Measurements from ENCODE around the gene LGALS7.
"Not testable (repeated sequence)": the region's sequence is repeated elsewhere in the genome, so short reads cannot be mapped to it uniquely, and the experiment has no call there.

Gene LGALS7

DNA sequence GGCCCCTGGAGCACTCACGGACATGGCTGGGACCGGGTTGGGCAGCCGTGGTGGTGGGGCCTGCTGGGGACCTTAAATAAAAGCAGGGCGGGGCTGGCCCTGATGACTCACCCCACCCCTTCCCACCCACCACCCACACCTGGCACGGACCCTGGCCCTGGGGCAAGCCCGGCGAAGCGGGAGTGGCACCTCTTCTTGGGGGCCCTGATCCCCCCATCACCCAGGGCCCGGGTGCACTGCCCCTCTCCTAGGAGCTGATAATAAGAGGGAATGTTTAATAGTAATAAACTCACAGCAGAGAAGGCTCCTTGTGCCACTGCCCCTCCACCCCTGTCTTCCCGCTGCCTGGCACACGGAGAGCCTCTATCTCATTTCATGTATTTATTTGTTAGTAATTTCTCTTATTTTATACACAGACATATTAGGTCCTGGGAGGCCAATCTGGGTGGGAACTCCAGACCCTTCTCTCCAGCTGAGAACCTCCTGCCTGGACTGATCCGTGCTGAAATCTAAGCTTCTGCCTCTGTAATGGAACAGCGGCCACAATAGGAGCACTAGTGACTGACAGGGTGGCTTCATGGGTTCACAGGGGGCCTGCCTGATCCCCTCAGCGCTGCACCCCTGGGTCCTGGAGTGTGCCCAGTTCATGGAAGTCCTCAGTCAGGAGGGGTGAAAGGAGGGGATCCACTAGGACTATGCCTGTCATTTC lies at the start of gene LGALS7:
Gene LGALS7 (minus strand): TSS at position 49 of the 709 bp plus-strand sequence. CDS start 25 bp downstream, at position 24.
- DNase-seq: no peak

DNA sequence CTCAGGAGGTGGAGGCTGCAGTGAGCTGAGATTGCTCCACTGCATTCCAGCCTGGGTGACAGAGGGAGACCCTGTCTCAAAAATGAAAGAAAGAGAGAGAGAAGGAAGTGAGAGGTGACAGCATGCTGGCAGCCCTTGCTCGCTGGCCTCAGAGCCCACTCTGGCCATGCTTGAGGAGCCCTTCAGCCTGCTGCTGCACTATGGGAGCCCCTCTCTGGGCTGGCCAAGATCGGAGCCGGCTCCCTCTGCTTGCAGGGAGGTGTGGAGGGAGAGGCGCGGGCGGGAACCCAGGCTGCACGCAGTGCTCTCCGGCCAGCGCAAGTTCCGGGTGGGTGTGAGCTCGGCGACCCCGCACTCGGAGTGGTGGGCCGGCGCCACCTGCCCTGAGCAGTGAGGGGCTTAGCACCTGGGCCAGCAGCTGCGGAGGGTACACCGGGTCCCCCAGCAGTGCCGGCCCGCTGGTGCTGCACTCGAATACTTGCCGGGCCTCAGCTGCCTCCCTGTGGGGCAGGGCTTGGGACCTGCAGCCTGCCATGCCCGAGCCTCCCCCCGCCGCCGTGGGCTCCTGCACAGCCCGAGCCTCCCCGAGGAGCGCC lies 48.0 kb upstream of the LGALS7 start:
- DNase-seq: not testable (repeated sequence)

DNA sequence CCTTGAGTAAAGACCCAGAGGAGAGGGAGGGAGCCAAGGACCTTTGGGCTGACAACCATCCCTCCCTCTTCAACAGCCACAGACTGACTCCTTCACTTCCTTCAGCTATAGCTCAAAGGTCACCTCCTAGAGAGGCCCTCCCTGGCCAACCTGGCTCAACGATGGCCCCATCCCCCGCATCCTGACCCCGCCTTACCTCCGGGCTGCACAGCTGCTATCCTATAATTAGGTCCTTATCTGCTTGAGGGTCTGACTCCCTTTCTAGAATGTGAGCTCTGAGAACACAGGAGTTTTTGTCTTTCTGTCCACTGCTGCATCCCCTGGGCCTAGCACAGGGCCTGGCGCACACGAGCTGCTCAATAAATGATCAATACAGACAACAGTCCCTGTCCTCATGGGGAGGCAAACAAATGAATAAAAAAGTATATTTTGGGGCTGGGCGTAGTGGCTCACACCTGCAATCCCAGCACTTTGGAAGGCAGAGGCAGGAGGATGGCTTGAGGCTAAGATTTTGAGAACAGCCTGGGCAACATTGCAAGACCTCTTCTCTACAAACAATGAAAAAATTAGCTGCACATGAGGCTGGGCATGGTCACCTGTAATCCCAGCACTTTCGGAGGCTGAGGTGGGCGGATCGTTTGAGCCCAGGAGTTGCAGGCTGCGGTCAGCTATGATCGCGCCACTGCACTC lies 46.1 kb upstream of the LGALS7 start:
- no peak for DNase-seq

DNA sequence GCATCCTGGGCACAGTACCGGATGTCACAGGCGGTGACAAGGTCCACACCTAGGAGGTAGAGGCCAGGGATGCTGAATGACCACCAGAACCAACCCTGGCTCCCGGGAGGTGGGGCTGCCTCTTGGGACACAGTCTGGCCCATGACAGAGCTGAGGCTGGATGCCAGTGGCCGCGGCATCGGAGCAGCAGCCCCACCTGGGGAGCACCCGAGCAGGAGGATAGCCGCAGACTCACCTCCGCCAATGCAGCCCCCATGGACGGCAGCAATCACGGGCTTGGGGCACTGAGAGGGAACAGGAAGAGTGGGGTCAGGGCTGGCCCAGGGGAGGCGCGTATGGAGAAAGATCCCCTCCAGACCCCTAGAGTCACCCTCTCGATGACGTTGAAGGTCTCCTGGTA lies 43.8 kb upstream of the LGALS7 start:
- DNase-seq: no peak

DNA sequence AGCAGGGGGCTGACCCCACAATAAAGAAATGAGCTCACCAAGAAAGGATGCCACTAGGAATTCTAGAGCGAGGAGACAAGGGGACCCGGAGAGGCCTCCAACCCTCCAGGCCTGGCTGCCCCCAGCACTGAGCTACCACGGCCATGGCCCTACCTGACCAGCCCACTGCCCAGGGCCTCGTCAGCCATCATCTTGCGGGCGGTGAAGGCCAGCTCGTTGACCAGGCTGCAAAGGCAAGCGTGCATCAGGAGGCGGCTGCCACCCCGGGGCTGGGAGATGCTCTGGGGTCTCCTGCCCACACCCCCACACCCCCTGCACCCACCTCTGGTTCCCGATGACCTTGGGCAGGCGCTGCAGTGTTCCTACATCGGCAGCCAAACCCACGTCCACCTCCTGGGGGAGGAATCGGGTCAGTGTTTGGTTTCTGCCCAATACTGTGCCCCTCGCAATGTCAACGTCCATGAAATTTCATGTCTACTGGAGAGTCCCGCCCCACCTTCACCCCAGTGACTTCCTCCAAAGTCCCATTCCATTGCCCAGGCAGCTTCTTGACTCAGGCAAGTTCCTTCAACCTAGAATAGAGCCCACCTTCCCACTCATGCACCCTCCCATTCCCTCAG lies 42.9 kb upstream of the LGALS7 start:
- no peak for DNase-seq

DNA sequence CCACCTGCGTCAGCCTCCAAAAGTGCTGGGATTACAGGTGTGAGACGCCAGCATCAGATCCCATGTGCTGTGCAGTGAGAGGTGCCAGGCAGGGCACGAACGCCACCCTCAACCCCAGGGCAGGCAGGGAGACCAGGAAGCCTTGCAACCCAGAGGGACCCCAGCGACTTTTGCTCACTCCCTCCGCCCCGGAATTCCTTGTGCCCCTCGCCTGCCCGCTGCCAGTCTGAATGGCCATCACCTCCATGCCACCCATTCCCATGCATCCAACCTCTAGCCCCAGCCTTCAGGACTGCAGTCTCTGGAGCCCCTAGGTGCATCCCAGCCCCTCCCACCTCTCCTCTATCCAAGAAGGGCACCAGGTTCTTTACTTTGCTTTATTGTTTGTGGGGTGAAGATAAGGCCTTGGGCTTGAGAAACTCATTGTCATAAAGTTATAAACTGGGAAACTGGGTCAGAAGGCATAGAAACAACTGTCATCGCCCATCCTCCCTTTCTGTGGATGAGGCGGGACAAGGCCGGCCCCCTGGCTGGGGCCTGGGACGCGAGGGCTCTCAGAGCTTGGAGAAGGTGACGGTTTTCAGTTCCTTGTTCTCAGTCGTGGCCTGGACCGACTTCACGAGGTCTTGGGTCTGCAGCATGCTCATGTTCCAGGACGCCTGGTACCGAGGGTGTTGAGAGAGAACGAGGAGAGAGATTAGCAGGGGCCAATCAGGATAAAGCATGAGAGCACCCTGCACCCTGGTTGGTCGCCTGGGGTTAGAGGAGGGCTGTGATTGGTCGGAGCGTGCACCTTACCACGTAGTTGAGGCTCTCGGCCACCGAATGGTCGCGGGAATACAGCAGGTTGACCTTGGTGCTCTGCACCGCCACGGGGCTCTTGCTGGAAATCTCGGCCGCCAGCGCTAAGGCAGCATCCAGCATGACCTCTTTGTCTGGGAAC lies 42.0 kb upstream of the LGALS7 start:
- DNase-seq: no peak

DNA sequence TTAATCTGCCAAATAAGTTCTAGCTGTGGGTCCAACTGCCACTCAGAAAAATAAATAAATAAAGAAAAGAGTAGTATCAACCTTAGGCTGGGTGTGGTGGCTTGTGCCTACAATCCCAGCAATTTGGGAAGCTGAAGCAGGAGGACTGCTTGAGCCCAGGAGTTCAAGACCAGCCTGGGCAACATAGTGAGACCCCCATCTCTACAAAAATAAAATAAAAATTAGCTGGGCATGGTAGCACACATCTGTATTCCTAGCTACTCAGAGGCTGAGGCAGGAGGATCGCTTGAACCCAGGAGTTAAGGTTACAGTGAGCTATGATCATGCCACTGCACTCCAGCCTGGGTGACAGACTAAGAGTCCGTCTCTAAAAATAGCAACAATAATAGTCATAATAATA lies 40.6 kb upstream of the LGALS7 start:
- DNase-seq: not testable (repeated sequence)

DNA sequence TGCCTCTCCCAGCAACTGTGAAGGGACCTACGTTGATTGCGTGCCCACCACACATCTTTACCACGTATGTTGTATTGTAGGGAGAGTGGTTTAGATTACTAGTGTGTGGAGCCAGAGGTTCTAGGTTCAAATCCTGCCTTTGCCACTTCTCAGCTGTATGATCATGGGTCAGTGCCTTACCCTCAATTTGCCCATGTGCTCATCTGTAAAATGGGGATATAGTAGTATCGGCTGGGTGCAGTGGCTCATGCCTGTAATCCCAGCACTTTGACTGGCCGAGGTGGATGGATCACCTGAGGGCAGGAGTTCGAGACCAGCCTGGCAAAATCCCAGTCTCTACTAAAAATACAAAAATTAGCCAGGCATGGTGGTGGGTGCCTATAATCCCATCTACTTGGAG lies 40.0 kb upstream of the LGALS7 start:
- no peak for DNase-seq

DNA sequence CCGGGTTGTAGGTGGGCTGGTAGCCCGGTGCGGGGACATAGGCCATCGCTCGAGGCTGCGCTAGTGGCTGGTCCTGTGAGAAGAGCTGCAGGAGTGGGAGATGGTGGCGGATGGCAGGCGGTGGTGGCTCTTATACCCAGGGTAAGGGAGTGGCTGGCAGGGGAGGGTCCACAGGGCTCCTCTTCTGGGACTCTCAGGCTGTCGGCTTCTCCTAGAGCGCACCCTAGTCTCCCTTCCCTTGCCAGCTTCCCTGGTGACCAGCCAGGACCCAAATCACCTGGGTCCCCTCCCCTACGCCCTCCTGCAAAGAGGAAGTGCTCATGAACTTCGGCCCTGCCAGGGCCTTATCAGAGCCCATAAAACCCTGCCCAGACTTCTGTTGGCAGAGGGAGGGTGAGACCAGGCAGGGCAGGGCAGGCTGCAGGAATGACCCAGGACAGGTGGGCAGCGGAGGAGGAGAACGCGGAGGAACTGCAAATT lies 39.6 kb upstream of the LGALS7 start, which contains the start of gene LGALS4:
Gene LGALS4 (minus strand): TSS at position 105 of the 480 bp plus-strand sequence. CDS start 59 bp downstream, at position 46.
- DNase-seq: no peak

DNA sequence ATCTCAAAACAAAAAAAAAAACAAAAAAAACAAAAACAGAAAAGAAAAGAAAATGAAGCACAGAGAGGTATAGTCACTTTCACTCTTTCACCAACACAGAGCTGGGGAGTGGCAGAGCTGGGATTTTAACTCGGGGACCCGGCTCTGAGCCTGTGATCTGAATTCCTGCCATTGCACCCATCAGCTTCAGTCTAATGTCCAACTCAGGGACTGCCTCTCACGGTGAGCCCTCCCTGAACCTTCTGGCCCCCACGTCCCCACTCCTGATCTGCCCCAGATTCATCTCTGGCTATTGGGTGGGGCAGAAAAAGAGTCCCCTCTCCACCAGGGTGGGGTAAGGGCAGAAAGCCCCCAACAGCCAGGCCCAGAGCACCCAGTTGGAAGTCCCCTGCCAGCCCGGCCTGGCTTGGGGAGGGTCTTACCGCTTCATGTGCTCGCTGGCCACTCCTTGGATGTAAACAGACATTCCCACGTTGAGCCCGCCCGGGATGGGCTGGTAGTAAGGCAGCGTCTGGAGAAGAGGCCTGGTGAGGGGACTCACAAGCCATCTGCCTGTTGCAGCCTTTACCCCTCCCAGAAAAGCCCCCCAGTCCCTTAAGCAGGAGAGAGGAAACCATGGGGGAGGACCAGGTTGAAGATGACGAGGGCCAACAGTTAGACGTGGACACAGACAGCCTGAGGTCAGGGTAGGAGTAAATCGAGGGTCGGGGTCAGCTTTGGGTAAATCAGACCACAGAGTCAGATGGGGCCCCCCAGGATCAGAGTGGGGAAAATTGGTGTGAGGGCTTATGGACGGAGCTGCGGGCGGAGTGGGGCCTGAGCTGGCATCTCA lies 38.9 kb upstream of the LGALS7 start:
- DNase-seq: no peak

DNA sequence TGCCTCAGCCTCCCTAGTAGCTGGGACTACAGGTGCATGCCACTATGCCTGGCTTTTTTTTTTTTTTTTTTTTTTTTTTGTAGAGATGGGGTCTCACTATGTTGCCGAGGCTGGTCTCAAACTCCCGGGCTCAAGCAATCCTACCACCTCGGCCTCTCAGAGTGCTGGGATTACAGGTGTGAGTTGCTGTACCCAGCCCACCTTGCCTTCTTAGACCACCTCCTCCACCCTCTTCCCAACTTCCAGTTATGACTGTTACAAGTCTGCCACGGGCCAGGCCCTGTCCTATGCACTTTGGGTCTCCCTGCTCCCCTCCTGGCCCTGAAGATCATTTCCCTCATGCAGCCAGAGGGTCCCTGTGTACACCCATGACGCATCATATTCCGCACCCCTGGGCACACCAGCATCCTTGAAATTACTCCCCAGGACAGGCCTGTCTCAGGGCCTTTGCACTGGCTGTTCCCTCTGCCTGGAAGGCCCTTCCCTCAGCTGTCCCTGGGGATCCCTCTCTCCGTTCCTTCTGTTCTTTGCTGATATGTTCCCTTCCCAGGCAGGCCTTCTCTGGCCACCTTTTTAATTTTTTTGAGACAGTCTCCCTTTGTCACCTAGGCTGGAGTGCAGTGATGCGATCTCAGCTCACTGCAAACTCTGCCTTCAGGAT lies 36.4 kb upstream of the LGALS7 start:
- no peak for DNase-seq

DNA sequence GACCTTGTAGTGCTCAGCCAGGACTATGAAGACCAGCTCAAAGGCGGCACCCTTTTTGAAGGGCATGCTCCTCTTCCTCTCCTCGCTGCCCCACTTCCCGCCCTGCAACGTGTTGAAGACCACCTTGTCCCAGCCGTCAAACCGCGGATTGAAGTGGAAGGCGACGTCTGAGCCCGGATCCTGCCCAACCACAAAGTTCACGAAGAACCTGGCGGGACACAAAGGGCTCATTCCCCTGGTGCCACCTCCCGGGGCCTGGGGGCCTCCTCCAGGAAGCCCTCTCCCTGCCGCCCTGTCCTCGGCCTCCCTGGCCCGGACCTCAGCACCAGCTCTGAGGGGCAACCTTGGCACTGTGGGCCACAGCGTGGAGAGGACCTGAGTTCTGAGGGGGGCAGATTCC lies 35.4 kb upstream of the LGALS7 start:
- no peak for DNase-seq

DNA sequence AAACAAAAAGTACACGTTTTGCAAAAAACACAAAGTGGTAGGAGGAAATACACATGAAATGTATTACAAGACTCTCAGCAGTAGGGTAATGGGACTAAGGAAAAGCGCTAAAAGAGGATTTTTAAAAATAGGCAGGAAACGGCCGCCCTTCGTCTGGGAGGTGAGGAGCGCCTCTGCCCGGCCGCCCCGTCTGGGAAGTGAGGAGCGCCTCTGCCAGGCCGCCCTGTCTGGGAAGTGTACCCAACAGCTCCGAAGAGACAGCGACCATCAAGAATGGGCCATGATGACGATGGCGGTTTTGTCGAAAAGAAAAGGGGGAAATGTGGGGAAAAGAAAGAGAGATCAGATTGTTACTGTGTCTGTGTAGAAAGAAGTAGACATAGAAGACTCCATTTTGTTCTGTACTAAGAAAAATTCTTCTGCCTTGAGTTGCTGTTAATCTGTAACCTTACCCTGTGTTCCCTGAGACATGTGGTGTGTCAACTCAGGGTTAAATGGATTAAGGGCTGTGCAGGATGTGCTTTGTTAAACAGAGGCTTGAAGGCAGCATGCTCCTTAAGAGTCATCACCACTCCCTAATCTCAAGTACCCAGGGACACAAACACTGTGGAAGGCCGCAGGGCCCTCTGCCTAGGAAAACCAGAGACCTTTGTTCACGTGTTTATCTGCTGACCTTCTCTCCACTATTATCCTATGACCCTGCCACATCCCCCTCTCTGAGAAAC lies 34.2 kb upstream of the LGALS7 start:
- DNase-seq: not testable (repeated sequence)

DNA sequence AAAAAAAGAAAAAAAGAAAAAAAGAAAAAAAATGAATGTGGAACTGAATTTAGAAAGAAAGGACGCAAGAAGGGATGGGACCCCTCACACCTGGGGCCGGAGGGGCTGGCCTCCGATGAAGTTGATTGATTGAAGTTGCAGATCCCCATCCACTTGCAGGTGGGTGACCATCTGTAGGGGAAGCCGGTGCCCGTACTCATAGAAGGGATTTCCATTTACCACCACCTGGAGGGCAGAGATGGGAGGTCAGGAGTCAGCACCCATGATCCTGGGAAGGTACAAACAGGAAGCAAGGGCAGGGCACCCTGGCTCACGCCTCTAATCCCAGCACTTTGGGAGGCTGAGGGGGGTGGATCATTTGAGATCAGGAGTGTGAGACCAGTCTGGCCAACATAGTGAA lies 33.1 kb upstream of the LGALS7 start:
- DNase-seq: no peak

DNA sequence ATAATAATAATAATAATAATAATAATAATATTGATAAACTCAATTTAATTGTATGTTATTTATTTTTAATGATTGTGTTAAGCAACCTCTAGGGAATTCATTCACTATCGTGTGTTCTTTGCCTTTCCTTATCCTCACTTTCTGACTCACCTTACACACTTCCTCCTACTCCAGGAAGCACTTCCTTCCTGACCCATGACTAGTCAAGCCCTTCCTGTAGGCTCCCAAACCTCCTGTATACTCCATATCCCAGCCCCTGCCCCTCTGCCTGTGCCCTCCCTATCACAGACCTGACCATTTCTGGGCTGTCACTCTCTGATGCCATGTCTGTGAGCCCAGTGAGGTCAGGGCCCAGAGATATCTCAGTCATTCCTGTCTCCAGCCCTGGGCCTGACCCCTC lies 31.9 kb upstream of the LGALS7 start:
- no peak for DNase-seq

DNA sequence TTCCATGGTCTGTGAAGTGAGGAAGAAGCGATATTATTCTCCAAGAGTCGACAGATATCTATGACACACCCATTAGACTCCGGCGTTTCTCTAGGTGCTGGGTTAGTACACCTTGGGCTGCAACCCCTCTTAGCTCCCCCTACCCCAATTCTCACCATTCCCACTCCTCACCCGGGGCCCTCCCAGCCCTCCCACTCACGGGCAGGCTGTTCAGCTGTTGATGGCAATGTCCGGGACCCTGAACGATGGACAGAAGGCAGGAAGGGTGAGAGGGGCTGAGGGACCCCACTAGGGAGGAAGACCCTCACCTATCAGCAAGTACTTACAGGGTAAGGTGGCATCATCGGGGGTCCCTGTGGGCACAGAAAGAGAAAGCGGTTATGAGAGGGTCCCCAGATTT lies 30.2 kb upstream of the LGALS7 start:
- no peak for DNase-seq

DNA sequence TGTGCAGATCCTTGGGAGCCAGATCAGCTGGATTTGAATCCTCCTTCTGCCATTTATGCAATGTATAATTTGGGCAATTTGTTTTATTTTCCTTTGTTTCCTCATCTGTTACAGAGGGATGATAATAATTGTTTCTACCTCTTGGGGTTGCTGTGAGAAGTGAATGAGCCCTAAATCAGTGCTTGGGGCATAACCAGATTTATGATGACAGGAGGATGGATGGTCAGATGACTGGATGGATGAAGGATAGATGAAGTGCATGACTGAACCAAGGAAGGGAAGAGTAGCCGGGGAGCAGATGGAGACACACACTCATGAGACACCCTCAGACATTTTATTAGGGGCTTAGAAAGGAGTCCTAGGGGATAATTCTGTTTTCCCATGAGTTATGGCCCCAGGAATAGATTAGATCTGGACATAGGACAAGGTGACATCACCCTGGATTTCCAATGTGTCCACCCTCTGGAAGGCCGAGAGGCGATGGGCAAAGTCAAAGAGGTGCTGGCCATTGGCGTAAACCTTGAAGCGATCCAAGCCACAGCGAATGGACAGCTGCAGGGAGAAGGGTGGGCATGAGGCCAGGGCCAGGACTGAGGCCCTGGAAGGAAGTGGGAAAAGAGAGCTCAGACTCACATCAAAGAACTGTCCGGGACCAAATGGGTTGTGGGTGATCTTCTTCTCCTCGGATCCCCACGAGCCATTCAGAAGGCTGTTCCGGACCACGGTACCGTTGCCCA lies 28.2 kb upstream of the LGALS7 start:
- DNase-seq: no peak

DNA sequence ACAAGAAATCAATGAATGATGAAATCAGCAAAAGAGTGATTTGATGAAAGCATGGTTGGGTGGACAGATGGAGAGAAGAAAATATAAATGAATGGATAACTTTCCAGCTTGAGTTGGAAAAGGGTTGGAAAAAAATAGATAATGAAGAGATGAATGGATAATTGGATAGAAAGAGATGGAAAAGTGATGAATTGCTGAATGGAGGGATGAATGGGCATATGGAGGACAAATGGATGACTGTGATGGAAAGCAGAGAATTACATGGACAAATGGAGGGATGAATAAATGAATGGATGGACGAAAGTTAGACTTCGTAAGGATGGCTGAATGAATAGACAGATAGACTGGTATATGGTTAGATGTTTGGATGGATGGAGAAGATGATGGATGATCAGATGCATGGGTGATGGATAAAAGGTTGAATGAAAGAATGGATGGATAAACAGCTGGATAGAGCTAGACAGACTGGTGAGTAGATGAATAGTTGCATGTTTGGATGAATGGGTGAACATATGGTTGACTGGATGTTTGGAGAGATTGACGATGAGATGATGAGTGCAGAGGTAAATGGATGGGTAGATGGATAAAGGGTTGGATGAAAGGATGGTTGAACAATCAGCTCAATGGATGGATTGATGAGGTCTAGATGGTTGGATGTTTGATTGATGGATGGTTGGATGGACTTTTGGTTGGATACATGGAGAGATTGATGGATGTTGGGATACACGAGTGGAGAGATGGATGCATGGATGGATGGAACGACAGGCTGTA lies 27.4 kb upstream of the LGALS7 start:
- DNase-seq: no peak

DNA sequence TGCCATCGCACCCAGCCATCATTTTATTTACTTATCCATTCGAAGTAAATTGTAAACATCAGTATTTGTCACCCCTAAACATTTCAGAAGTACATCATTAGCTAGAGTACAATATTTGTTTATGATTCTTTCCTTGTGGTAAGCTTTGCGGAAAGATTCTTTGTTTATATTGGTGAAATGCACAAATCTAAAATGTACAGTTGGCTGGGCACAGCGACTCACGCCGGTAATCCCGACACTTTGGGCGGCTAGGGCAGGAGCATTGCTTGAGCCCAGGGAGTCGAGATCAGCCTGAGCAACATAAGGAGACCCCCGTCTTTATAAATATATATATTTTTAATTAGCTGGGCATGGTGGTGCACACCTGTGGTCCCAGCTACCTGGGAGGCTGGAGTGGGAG lies 25.8 kb upstream of the LGALS7 start:
- DNase-seq: no peak
